Liver (tissue), 9 donors: ENCODE data around the gene PLA2G4A. TPM values are rescaled to one million over a fixed set of nuclear protein-coding genes. Genes with fewer than 3 reads are reported as not detected.

Source experiments
- DNase-seq: peaks from one replicate; pipeline ENCODE4 v3.0.0-alpha.2; 2017; ENCODE audit warnings: low spot score
- H3K27ac ChIP-seq, 2 donors: one replicate each; pipeline ENCODE4 v1.7.0; 2013; ENCODE audit warnings: inconsistent platforms in 2 of 2, low read length in 2 of 2, control low read depth in 1 of 2, low read depth in 1 of 2, mild to moderate bottlenecking in 1 of 2
- H3K27me3 ChIP-seq, 4 donors: one replicate each; pipeline versions ENCODE4 v1.6.1 to v1.7.0; 2013; ENCODE audit warnings: low read length in 3 of 4, inconsistent platforms in 1 of 4, mild to moderate bottlenecking in 1 of 4, moderate library complexity in 1 of 4; ENCODE audit not compliant: control insufficient read depth in 4 of 4, insufficient read depth in 4 of 4
- H3K36me3 ChIP-seq, 4 donors: one replicate each; pipeline versions ENCODE4 v1.6.1 to v1.7.0; 2013; ENCODE audit warnings: low read length in 3 of 4, mild to moderate bottlenecking in 3 of 4, low read depth in 1 of 4, moderate library complexity in 1 of 4; ENCODE audit not compliant: control insufficient read depth in 4 of 4, insufficient read depth in 3 of 4
- H3K4me1 ChIP-seq, 4 donors: one replicate each; pipeline versions ENCODE4 v1.6.1 to v1.7.0; 2013; ENCODE audit warnings: low read length in 3 of 4, mild to moderate bottlenecking in 3 of 4, moderate library complexity in 1 of 4; ENCODE audit not compliant: control insufficient read depth in 4 of 4, insufficient read depth in 4 of 4
- H3K4me3 ChIP-seq, 3 donors: one replicate each; pipeline versions ENCODE4 v1.6.1 to v1.7.0; 2013; ENCODE audit warnings: low read length in 3 of 3, control low read depth in 1 of 3, low read depth in 1 of 3, mild to moderate bottlenecking in 1 of 3
- H3K9ac ChIP-seq, 2 donors: one replicate each; pipeline ENCODE4 v1.7.0; 2013; ENCODE audit warnings: low read length in 2 of 2, mild to moderate bottlenecking in 2 of 2, moderate library complexity in 2 of 2, control low read depth in 1 of 2, low read depth in 1 of 2
- H3K9me3 ChIP-seq, 4 donors: one replicate each; pipeline versions ENCODE4 v1.6.1 to v1.7.0; 2013; ENCODE audit warnings: low read length in 3 of 4; ENCODE audit not compliant: control insufficient read depth in 4 of 4
- EGR1 ChIP-seq, 2 donors: IDR thresholded peaks; 2 replicates each; pipeline ENCODE4 v1.6.1; 2016 to 2018; ENCODE audit warnings: antibody characterized with exemption in 2 of 2, low read depth in 2 of 2
- FOXA1 ChIP-seq: IDR thresholded peaks from 2 replicates; pipeline ENCODE4 v1.6.1; 2016; ENCODE audit warnings: antibody characterized with exemption
- FOXA2 ChIP-seq: IDR thresholded peaks from 2 replicates; pipeline ENCODE4 v1.6.1; 2016; ENCODE audit warnings: antibody characterized with exemption
- GABPA ChIP-seq, 2 donors: IDR thresholded peaks in 1 of 2; conservative IDR thresholded peaks in 1 of 2; 2 replicates each; pipeline ENCODE4 v1.6.1; 2016; ENCODE audit warnings: antibody characterized with exemption in 2 of 2, mild to moderate bottlenecking in 1 of 2, moderate library complexity in 1 of 2
- HNF4A ChIP-seq, 2 donors: conservative IDR thresholded peaks; 2 replicates each; pipeline ENCODE4 v1.6.1; 2016; ENCODE audit warnings: antibody characterized with exemption in 2 of 2, mild to moderate bottlenecking in 2 of 2
- HNF4G ChIP-seq: IDR thresholded peaks from 2 replicates; pipeline ENCODE4 v1.6.1; 2016; ENCODE audit warnings: antibody characterized with exemption
- JUND ChIP-seq, 2 donors: IDR thresholded peaks; 2 replicates each; pipeline ENCODE4 v1.6.1; 2016; ENCODE audit warnings: antibody characterized with exemption in 2 of 2
- MAX ChIP-seq: IDR thresholded peaks from 2 replicates; pipeline ENCODE4 v1.6.1; 2016; ENCODE audit warnings: antibody characterized with exemption
- NR2F2 ChIP-seq: IDR thresholded peaks from 2 replicates; pipeline ENCODE4 v1.6.1; 2016; ENCODE audit warnings: antibody characterized with exemption
- RAD21 ChIP-seq, 2 donors: IDR thresholded peaks; 2 replicates each; pipeline ENCODE4 v1.6.1; 2016; ENCODE audit warnings: antibody characterized with exemption in 2 of 2, mild to moderate bottlenecking in 2 of 2
- REST ChIP-seq: IDR thresholded peaks from 2 replicates; pipeline ENCODE4 v1.6.1; 2016; ENCODE audit warnings: antibody characterized with exemption, mild to moderate bottlenecking
- RXRA ChIP-seq, 2 donors: IDR thresholded peaks; 2 replicates each; pipeline ENCODE4 v1.6.1; 2017 to 2018; ENCODE audit warnings: antibody characterized with exemption in 2 of 2, mild to moderate bottlenecking in 1 of 2
- SP1 ChIP-seq: IDR thresholded peaks from 2 replicates; pipeline ENCODE4 v1.6.1; 2018; ENCODE audit warnings: antibody characterized with exemption, mild to moderate bottlenecking
- TAF1 ChIP-seq: conservative IDR thresholded peaks from 2 replicates; pipeline ENCODE4 v1.6.1; 2016; ENCODE audit warnings: antibody characterized with exemption, mild to moderate bottlenecking
- YY1 ChIP-seq: IDR thresholded peaks from 2 replicates; pipeline ENCODE4 v1.6.1; 2016; ENCODE audit warnings: antibody characterized with exemption, mild to moderate bottlenecking
- ZBTB33 ChIP-seq: IDR thresholded peaks from 2 replicates; pipeline ENCODE4 v1.6.1; 2016; ENCODE audit warnings: antibody characterized with exemption
- WGBS: extraction: QIAGEN DNeasy Blood & Tissue Kit; methylation state at CpG from one replicate; pipeline ENCODE4 v1.1.7; 2013; 5-methylcytosine and 5-hydroxymethylcytosine counted together
- polyA plus RNA-seq, 2 donors: library from polyadenylated mRNA; stranded (reverse) in 1 of 2; unstranded in 1 of 2; fragments of 200-250 nt in 1 of 2; fragments of >200 nt in 1 of 2; fragmentation: Nextera tagmentation in 1 of 2; extraction: Ambion mirVana in 1 of 2; gene quantifications; one replicate each; pipeline versions ENCODE4 v1.2.1 to v1.2.3, GENCODE V29; 2013 to 2015
- total RNA-seq, 2 donors: library from RNA; depleted of rRNA; stranded (reverse); fragments of >200 nt; gene quantifications; one replicate each; pipeline ENCODE4 v1.2.3, GENCODE V29; 2014
- TF ChIP-seq, protein P1 (sequence below): fragments of 150-350 bp; IDR thresholded peaks from 2 replicates; pipeline ENCODE4 v1.5.1; 2017; ENCODE audit warnings: improper control_type of control experiment, low read depth, low read length; ENCODE audit not compliant: missing input control
- TF ChIP-seq, protein P2 (sequence below): IDR thresholded peaks from 2 replicates; pipeline ENCODE4 v1.6.1; 2016; ENCODE audit warnings: antibody characterized with exemption
- donor health status: healthy.
- donor health status: healthy.
- donor health status: healthy.
- donor health status: healthy.
- donor health status: healthy.

The PLA2G4A gene
- total and polyA plus RNA-seq, 4 donors, result 0.39 to 2.5 (median 1.1) TPM

DNA sequence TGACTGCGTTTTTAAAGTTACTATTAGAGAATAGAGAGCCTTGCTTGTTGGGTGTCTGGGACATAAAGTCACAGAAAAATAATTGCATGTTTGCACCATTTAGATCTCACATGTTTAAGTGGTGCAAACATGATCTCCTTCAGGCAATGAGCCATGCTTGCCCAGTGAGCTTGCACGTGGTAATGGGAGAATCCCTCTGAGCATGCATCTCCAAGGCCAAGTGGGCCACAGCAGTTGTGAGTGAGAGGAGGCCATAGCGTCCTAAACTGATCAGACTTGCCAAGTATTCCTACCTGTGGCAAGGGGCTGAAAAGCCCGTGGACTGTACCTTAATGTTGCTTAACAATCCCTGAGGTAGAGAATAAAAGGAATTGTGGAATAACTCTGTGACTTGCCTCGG is 158.3 kb downstream of the PLA2G4A start:
- TF ChIP-seq HNF4G (no peak), FOXA1 (no peak), RXRA (IDR thresholded peaks at IDR 0.05) (no peak), FOXA2 (no peak), SP1 (no peak), MAX (no peak), ZBTB33 (no peak), EGR1 (IDR thresholded peaks at IDR 0.05; ENCODE audit: low read depth in 2 of 2) (no peak), YY1 (no peak)
- TF ChIP-seq, protein P1, sequence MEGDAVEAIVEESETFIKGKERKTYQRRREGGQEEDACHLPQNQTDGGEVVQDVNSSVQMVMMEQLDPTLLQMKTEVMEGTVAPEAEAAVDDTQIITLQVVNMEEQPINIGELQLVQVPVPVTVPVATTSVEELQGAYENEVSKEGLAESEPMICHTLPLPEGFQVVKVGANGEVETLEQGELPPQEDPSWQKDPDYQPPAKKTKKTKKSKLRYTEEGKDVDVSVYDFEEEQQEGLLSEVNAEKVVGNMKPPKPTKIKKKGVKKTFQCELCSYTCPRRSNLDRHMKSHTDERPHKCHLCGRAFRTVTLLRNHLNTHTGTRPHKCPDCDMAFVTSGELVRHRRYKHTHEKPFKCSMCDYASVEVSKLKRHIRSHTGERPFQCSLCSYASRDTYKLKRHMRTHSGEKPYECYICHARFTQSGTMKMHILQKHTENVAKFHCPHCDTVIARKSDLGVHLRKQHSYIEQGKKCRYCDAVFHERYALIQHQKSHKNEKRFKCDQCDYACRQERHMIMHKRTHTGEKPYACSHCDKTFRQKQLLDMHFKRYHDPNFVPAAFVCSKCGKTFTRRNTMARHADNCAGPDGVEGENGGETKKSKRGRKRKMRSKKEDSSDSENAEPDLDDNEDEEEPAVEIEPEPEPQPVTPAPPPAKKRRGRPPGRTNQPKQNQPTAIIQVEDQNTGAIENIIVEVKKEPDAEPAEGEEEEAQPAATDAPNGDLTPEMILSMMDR, result no peak
- no peak overlapping the region for H3K9ac ChIP-seq
- no peaks in the 10 kb centered on the region for H3K4me1 ChIP-seq
- no peaks in the 10 kb centered on the region for H3K9me3 ChIP-seq
- 63% methylated on average over 5 of the region's 5 CpGs for WGBS
- H3K27me3 ChIP-seq, result peaks cover 0 to 6% (median 0%) of the 10 kb centered on the region in 4 donors
- no peak overlapping the region for H3K27ac ChIP-seq
- no peaks in the 10 kb centered on the region for H3K36me3 ChIP-seq
- no peak overlapping the region for H3K4me3 ChIP-seq
- DNase-seq, result no peak

GRCh38 chr1:186987769-186988168 is 159.0 kb downstream of the PLA2G4A start:
- no peak overlapping the region for H3K4me3 ChIP-seq
- no peak for DNase-seq
- H3K4me1 ChIP-seq, result no peaks in the 10 kb centered on the region
- H3K9ac ChIP-seq, result no peak overlapping the region
- no peaks in the 10 kb centered on the region for H3K36me3 ChIP-seq
- TF ChIP-seq ZBTB33 (no peak), REST (no peak), RAD21 (IDR thresholded peaks at IDR 0.05) (no peak), RXRA (IDR thresholded peaks at IDR 0.05) (no peak), FOXA1 (no peak), HNF4A (conservative IDR thresholded peaks at IDR 0.05) (no peak), YY1 (no peak), FOXA2 (no peak), NR2F2 (no peak), MAX (no peak), JUND (IDR thresholded peaks at IDR 0.05) (no peak), EGR1 (IDR thresholded peaks at IDR 0.05; ENCODE audit: low read depth in 2 of 2) (no peak), HNF4G (no peak), GABPA (IDR thresholded peaks at IDR 0.05 in 1 of 2, conservative IDR thresholded peaks at IDR 0.05 in 1 of 2) (no peak), TAF1 (no peak)
- TF ChIP-seq, protein P1, result no peak
- TF ChIP-seq, protein P2, sequence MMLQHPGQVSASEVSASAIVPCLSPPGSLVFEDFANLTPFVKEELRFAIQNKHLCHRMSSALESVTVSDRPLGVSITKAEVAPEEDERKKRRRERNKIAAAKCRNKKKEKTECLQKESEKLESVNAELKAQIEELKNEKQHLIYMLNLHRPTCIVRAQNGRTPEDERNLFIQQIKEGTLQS, result no peak
- no peak overlapping the region for H3K27ac ChIP-seq
- no peaks in the 10 kb centered on the region for H3K9me3 ChIP-seq
- H3K27me3 ChIP-seq, result peaks cover 0 to 6% (median 0%) of the 10 kb centered on the region in 4 donors
